IMR-90 (cell line): ENCODE measurements around the gene HMGN1. TPM values are rescaled to one million over a fixed set of nuclear protein-coding genes. Genes with fewer than 3 reads are reported as not detected.

Source experiments
- ATAC-seq: fragments of 200-7000 bp; cut with Tn5 transposase; 2 replicates; pipeline ENCODE4 v1.9.1; 2020; ENCODE audit warnings: low read depth, mild to moderate bottlenecking, moderate library complexity
- BruUV-seq: library from RNA; stranded (reverse); fragments of 400-500 nt; replicated peaks from 2 replicates; lab custom pipeline; 2021; lab: Mats Ljungman, UMichigan
- CTCF ChIA-PET: fragments of 300-600 bp; formaldehyde crosslinking; extraction: SDS; loops from one replicate; lab custom pipeline; 2021; ENCODE audit warnings: antibody characterized with exemption; lab: Yijun Ruan, JAX
- POLR2A ChIA-PET: fragments of 300-600 bp; sonication (Branson Sonifier 250); formaldehyde crosslinking; loops from one replicate; lab custom pipeline; 2022; ENCODE audit warnings: antibody characterized with exemption; ENCODE audit not compliant: unreplicated experiment; lab: Charles Lee
- DNase-seq: peaks from one replicate; pipeline ENCODE4 v3.0.0; 2013
- H2AFZ ChIP-seq: replicated peaks from 2 replicates; pipeline ENCODE3; 2013; ENCODE audit warnings: low read length, mild to moderate bottlenecking; ENCODE audit not compliant: poor library complexity
- H2AK5ac ChIP-seq: 2 replicates; pipeline ENCODE4 v1.6.1; 2013; ENCODE audit warnings: low read depth, low read length, inconsistent platforms
- H2AK9ac ChIP-seq: replicated peaks from 2 replicates; pipeline ENCODE3; 2013; ENCODE audit warnings: mild to moderate bottlenecking, low read depth, low read length, moderate library complexity; ENCODE audit not compliant: poor library complexity
- H2BK120ac ChIP-seq: 2 replicates; pipeline ENCODE4 v1.6.1; 2013; ENCODE audit warnings: low read depth, low read length, inconsistent platforms
- H2BK15ac ChIP-seq: 3 replicates; pipeline ENCODE4 v1.6.1; 2013; ENCODE audit warnings: low read depth, low read length, inconsistent platforms
- H2BK20ac ChIP-seq: 2 replicates; pipeline ENCODE4 v1.6.1; 2013; ENCODE audit warnings: low read depth, mild to moderate bottlenecking, inconsistent platforms, low read length, moderate library complexity
- H2BK5ac ChIP-seq: 2 replicates; pipeline ENCODE4 v1.6.1; 2013; ENCODE audit warnings: mild to moderate bottlenecking, low read depth, low read length, inconsistent platforms; ENCODE audit not compliant: poor library complexity, severe bottlenecking
- H3K14ac ChIP-seq: replicated peaks from 2 replicates; pipeline ENCODE4 v1.6.1; 2013; ENCODE audit warnings: low read depth, low read length, inconsistent platforms
- H3K18ac ChIP-seq: 2 replicates; pipeline ENCODE4 v1.6.1; 2013; ENCODE audit warnings: low read depth, low read length, control low read depth
- H3K23ac ChIP-seq: 2 replicates; pipeline ENCODE4 v1.6.1; 2013; ENCODE audit warnings: low read depth, low read length, inconsistent platforms
- H3K27ac ChIP-seq: 2 replicates; pipeline ENCODE4 v1.5.1; 2013; ENCODE audit warnings: mild to moderate bottlenecking, control low read depth, low read length; ENCODE audit not compliant: insufficient read depth
- H3K27me3 ChIP-seq: 2 replicates; pipeline ENCODE4 v1.6.1; 2013; ENCODE audit warnings: low read length; ENCODE audit not compliant: control insufficient read depth, insufficient read depth
- H3K36me3 ChIP-seq: 2 replicates; pipeline ENCODE4 v1.6.1; 2013; ENCODE audit warnings: low read length, mixed read lengths; ENCODE audit not compliant: control insufficient read depth, insufficient read depth
- H3K4ac ChIP-seq: 2 replicates; pipeline ENCODE4 v1.6.1; 2013; ENCODE audit warnings: low read depth, low read length, inconsistent platforms
- H3K4me1 ChIP-seq: 2 replicates; pipeline ENCODE4 v1.6.1; 2013; ENCODE audit warnings: low read length, mixed read lengths; ENCODE audit not compliant: control insufficient read depth, insufficient read depth
- H3K4me2 ChIP-seq: 2 replicates; pipeline ENCODE4 v1.6.1; 2013; ENCODE audit warnings: low read depth, mild to moderate bottlenecking, control low read depth, low read length, moderate library complexity
- H3K4me3 ChIP-seq: 2 replicates; pipeline ENCODE4 v1.5.1; 2013; ENCODE audit warnings: low read depth, mild to moderate bottlenecking, control low read depth, low read length, moderate library complexity; ENCODE audit not compliant: insufficient read depth
- H3K56ac ChIP-seq: 2 replicates; pipeline ENCODE4 v1.6.1; 2013; ENCODE audit warnings: low read length, inconsistent platforms; ENCODE audit not compliant: insufficient read depth; ENCODE audit errors: extremely low read depth
- H3K79me1 ChIP-seq, 2 experiments: 2 replicates each; pipeline ENCODE4 v1.6.1; 2013; ENCODE audit warnings: low read length in 2 of 2, inconsistent platforms in 1 of 2, low read depth in 1 of 2
- H3K9ac ChIP-seq: 2 replicates; pipeline ENCODE4 v1.6.1; 2013; ENCODE audit warnings: low read depth, low read length, control low read depth
- H3K9me1 ChIP-seq: 2 replicates; pipeline ENCODE4 v1.6.1; 2013; ENCODE audit warnings: low read length, inconsistent platforms; ENCODE audit not compliant: insufficient read depth
- H3K9me3 ChIP-seq: 2 replicates; pipeline ENCODE4 v1.6.1; 2013; ENCODE audit warnings: low read length; ENCODE audit not compliant: control insufficient read depth, insufficient read depth
- H4K20me1 ChIP-seq: 2 replicates; pipeline ENCODE4 v1.6.1; 2013; ENCODE audit warnings: low read length, inconsistent platforms; ENCODE audit not compliant: insufficient read depth
- H4K5ac ChIP-seq: 2 replicates; pipeline ENCODE4 v1.6.1; 2013; ENCODE audit warnings: mild to moderate bottlenecking, low read depth, low read length, control low read depth
- H4K8ac ChIP-seq, 2 experiments: 2 replicates each; pipeline ENCODE4 v1.6.1; 2013; ENCODE audit warnings: low read depth in 2 of 2, low read length in 2 of 2, control low read depth in 1 of 2, inconsistent platforms in 1 of 2
- H4K91ac ChIP-seq: 2 replicates; pipeline ENCODE4 v1.6.1; 2013; ENCODE audit warnings: low read depth, low read length, inconsistent platforms; ENCODE audit not compliant: insufficient read depth
- BHLHE40 ChIP-seq: fragments of 150-350 bp; IDR thresholded peaks from 2 replicates; pipeline ENCODE4 v1.6.1; 2016; ENCODE audit warnings: mild to moderate bottlenecking, low read depth, low read length
- CEBPB ChIP-seq: IDR thresholded peaks from 2 replicates; pipeline ENCODE4 v1.6.1; 2012; ENCODE audit warnings: low read depth, low read length, improper control_type of control experiment
- FOS ChIP-seq: fragments of 150-350 bp; IDR thresholded peaks from 2 replicates; pipeline ENCODE4 v1.6.1; 2016; ENCODE audit warnings: low read depth, low read length
- MAFK ChIP-seq: IDR thresholded peaks from 2 replicates; pipeline ENCODE4 v1.6.1; 2012; ENCODE audit warnings: low read depth, low read length, improper control_type of control experiment
- MAZ ChIP-seq: IDR thresholded peaks from 2 replicates; pipeline ENCODE4 v1.6.1; 2012; ENCODE audit warnings: low read depth, mild to moderate bottlenecking, low read length, improper control_type of control experiment, moderate library complexity, borderline replicate concordance
- MXI1 ChIP-seq: IDR thresholded peaks from 2 replicates; pipeline ENCODE4 v1.6.1; 2012; ENCODE audit warnings: low read depth, mild to moderate bottlenecking, low read length, moderate library complexity, borderline replicate concordance
- NFE2L2 ChIP-seq: fragments of 150-350 bp; IDR thresholded peaks from 2 replicates; pipeline ENCODE4 v1.6.1; 2016; ENCODE audit warnings: low read depth, mild to moderate bottlenecking, low read length
- POLR2A ChIP-seq: IDR thresholded peaks from 2 replicates; pipeline ENCODE4 v1.6.1; 2012; ENCODE audit warnings: mild to moderate bottlenecking, low read depth, low read length
- RAD21 ChIP-seq: IDR thresholded peaks from 2 replicates; pipeline ENCODE4 v1.6.1; 2012; ENCODE audit warnings: low read length, improper control_type of control experiment
- RCOR1 ChIP-seq: IDR thresholded peaks from 2 replicates; pipeline ENCODE4 v1.6.1; 2012; ENCODE audit warnings: mild to moderate bottlenecking, low read length, improper control_type of control experiment; ENCODE audit not compliant: insufficient replicate concordance
- RFX5 ChIP-seq: IDR thresholded peaks from 2 replicates; pipeline ENCODE4 v1.8.0; 2012; ENCODE audit warnings: low read depth, mild to moderate bottlenecking, low read length, moderate library complexity
- WGBS, 2 experiments: methylation state at CpG; one replicate each; pipeline versions ENCODE4 v1.1.5 to v1.1.7; 2013; ENCODE audit warnings: missing lambda C conversion rate in 2 of 2; ENCODE audit not compliant: insufficient read length in 1 of 2; ENCODE audit errors: extremely low coverage in 2 of 2; 5-methylcytosine and 5-hydroxymethylcytosine counted together
- dilution Hi-C: fragments of 300-500 bp; cut with HindIII; formaldehyde crosslinking; loops from one replicate; pipeline ENCODE4 v1.14.3; 2018; ENCODE audit warnings: low sequenced_read_pairs; ENCODE audit not compliant: unreplicated experiment
- in situ Hi-C: fragments of 300-500 bp; cut with MboI; formaldehyde crosslinking; loops from 3 replicates; pipeline ENCODE4 v1.14.3; 2019; ENCODE audit warnings: low sequenced_read_pairs, inconsistent platforms, mixed read lengths
- intact Hi-C: fragments of 100-400 bp; cut with micrococcal nuclease; formaldehyde crosslinking; loops from 2 replicates; pipeline ENCODE4 v1.10.0; 2022
- polyA plus RNA-seq, 3 experiments: library from polyadenylated mRNA; depleted of rRNA; stranded (reverse); fragments of >200 nt; gene quantifications; 2 replicates each; pipeline ENCODE4 v1.2.3, GENCODE V29; 2012; ENCODE audit warnings: low replicate concordance in 1 of 3
- total RNA-seq: library from RNA; depleted of rRNA; stranded (reverse); fragments of >200 nt; gene quantifications from 2 replicates; pipeline ENCODE4 v1.2.3, GENCODE V29; 2012
- TF ChIP-seq, protein P1 (sequence below): fragments of 150-350 bp; IDR thresholded peaks from 2 replicates; pipeline ENCODE4 v1.6.1; 2016; ENCODE audit warnings: low read depth, mild to moderate bottlenecking, low read length, moderate library complexity, borderline replicate concordance
- TF ChIP-seq, protein P2 (sequence below): fragments of 150-350 bp; IDR thresholded peaks from 2 replicates; pipeline ENCODE4 v1.6.1; 2017; ENCODE audit warnings: mild to moderate bottlenecking, antibody characterized with exemption, low read length, low read depth

The HMGN1 gene
- total and polyA plus RNA-seq, 2 of the 4 experiments (the other 2 are of a cell fraction): 55.2 to 155 TPM

DNA sequence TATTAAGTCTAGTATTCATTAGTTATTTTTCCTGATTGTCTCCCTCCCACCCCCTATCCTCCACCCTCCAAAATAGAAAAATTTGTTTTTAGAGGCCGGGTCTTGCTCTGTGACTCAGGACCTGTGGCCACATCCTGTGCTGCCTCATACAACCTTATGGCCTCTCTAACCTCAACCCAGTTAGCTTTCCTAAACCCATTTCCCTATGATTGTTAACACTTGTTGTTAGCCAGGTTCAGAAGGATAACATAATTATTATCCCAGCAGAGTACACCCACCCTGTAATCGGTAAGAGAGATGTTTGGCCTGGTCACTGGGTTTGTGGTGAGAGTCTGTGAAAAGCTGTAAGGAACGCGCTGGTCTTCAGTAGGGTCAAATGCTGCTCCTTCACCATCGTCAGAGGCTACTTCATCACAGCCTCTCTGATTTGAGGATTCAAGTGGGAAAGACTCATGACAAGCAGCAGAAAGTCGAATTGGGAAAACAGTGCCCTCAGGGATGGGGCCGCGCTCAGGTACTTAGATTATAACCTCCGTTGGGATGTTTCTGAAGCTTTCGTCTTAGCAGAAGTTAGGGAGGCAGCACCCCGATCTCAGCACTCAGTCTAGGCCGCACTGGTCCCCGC, 35.9 kb upstream of the HMGN1 start:
- Histone ChIP-seq H4K8ac (peak overlapping the region; percentile 34 to 39; a peak in 2 of 4 replicates), H3K27me3 (no peaks in the 10 kb centered on the region), H2AK9ac (peak overlapping the region; percentile 68), H4K20me1 (peaks cover 11% of the 10 kb centered on the region), H3K14ac (0 out of 2 replicates have a peak overlapping the region, but pooled peaks have one; percentile 34), H3K9me3 (no peaks in the 10 kb centered on the region), H3K36me3 (no peaks in the 10 kb centered on the region; the same call in 1 of the 2 replicates), H3K27ac (no peak overlapping the region), H3K4me1 (peaks cover 17% of the 10 kb centered on the region), H3K4ac (peak overlapping the region; percentile 72; the same call in 1 of the 2 replicates), H2BK20ac (peak overlapping the region; percentile 29; the same call in 1 of the 2 replicates), H3K9ac (no peak overlapping the region), H4K5ac (no peak overlapping the region), H2BK120ac (peak overlapping the region; percentile 37; the same call in 1 of the 2 replicates), H4K91ac (no peak overlapping the region), H3K18ac (no peak overlapping the region), H3K4me3 (no peak overlapping the region), H2BK5ac (no peak overlapping the region), H2BK15ac (no peak overlapping the region), H3K9me1 (peaks cover 18% of the 10 kb centered on the region), H3K23ac (peak overlapping the region; percentile 63), H2AFZ (peak overlapping the region; percentile 26), H3K4me2 (no peak overlapping the region), H3K56ac (no peak overlapping the region), H3K79me1 (peaks cover 25 to 71% of the 10 kb centered on the region in 2 experiments), H2AK5ac (peak overlapping the region; percentile 23; the same call in 1 of the 2 replicates)
- WGBS, 2 experiments: 67% methylated on average over 3 of the region's 13 CpGs; no CpG with 5 or more reads in 1 of the 2 experiments
- ChIA-PET CTCF (interaction anchor here (0.7 kb wide), 1 partner anchor 46 kb away, joined by 3 read pairs; no protein-coding TSS in a partner anchor), POLR2A (no interaction called here)
- dilution Hi-C loops (no loop called here), in situ Hi-C loops (loop anchor here (5.0 kb wide), 1 partner anchor 67 kb away; no protein-coding TSS in a partner anchor), intact Hi-C loops (loop anchor here (5.0 to 10.0 kb wide), 2 partner anchors 202 to 880 kb away; partner anchors contain the start of gene PSMG1)
- DNase-seq: peak; percentile 55
- no peak for ATAC-seq
- BruUV-seq: no TSS peak
- TF ChIP-seq, protein P1, sequence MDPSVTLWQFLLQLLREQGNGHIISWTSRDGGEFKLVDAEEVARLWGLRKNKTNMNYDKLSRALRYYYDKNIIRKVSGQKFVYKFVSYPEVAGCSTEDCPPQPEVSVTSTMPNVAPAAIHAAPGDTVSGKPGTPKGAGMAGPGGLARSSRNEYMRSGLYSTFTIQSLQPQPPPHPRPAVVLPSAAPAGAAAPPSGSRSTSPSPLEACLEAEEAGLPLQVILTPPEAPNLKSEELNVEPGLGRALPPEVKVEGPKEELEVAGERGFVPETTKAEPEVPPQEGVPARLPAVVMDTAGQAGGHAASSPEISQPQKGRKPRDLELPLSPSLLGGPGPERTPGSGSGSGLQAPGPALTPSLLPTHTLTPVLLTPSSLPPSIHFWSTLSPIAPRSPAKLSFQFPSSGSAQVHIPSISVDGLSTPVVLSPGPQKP: no peak
- TF ChIP-seq FOS (no peak), RFX5 (no peak), MAZ (no peak), BHLHE40 (no peak), RCOR1 (no peak), RAD21 (no peak), NFE2L2 (no peak), MAFK (no peak), CEBPB (no peak), MXI1 (no peak), POLR2A (no peak)
- TF ChIP-seq, protein P2, sequence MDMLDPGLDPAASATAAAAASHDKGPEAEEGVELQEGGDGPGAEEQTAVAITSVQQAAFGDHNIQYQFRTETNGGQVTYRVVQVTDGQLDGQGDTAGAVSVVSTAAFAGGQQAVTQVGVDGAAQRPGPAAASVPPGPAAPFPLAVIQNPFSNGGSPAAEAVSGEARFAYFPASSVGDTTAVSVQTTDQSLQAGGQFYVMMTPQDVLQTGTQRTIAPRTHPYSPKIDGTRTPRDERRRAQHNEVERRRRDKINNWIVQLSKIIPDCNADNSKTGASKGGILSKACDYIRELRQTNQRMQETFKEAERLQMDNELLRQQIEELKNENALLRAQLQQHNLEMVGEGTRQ: no peak
